B cell (primary cell): ENCODE results near the gene CDC42SE2. TPM values are rescaled to one million over a fixed set of nuclear protein-coding genes. Genes with fewer than 3 reads are reported as not detected.

Source experiments
- ATAC-seq: fragments of 200-7000 bp; cut with Tn5 transposase; one replicate; pipeline ENCODE4 v1.10.0; 2021; ENCODE audit warnings: low read depth, mild to moderate bottlenecking, moderate number of reproducible peaks, moderate library complexity
- CTCF ChIA-PET: fragments of 350-600 bp; sonication (Branson Sonifier 250); formaldehyde crosslinking; loops from one replicate; lab custom pipeline; 2021; ENCODE audit warnings: antibody characterized with exemption, inconsistent platforms; lab: Charles Lee
- POLR2A ChIA-PET: fragments of 350-600 bp; sonication (Branson Sonifier 250); formaldehyde crosslinking; loops from one replicate; lab custom pipeline; 2021; ENCODE audit warnings: antibody characterized with exemption; lab: Charles Lee
- DNase-seq: peaks from one replicate; pipeline ENCODE4 v3.0.0; 2013
- H2AFZ ChIP-seq: 2 replicates; pipeline ENCODE4 v1.6.1; 2012; ENCODE audit warnings: mild to moderate bottlenecking, low read depth, low read length; ENCODE audit not compliant: insufficient read depth, poor library complexity, severe bottlenecking
- H3K27ac ChIP-seq, 2 donors: 1 replicate in 1 of 2; 2 replicates in 1 of 2; pipeline ENCODE4 v1.5.1; 2012 to 2013; ENCODE audit warnings: low read length in 2 of 2, mild to moderate bottlenecking in 2 of 2, moderate library complexity in 1 of 2
- H3K27me3 ChIP-seq, 4 experiments: fragments of 200-600 bp in 1 of 4; sonication (generic) in 1 of 4; replicated peaks in 1 of 4; 1 replicate in 2 of 4; 2 replicates in 2 of 4; pipeline versions ENCODE4 v1.6.1 to v1.7.0; 2013 to 2016; ENCODE audit warnings: low read length in 3 of 4, mild to moderate bottlenecking in 2 of 4, mixed read lengths in 1 of 4, moderate library complexity in 1 of 4; ENCODE audit not compliant: insufficient read depth in 4 of 4, control insufficient read depth in 3 of 4; ENCODE audit errors: control extremely low read depth in 1 of 4
- H3K36me3 ChIP-seq, 2 experiments: replicated peaks in 1 of 2; 1 replicate in 1 of 2; 2 replicates in 1 of 2; pipeline versions ENCODE4 v1.6.1 to v1.7.1; 2013; ENCODE audit warnings: low read length in 1 of 2; ENCODE audit not compliant: insufficient read depth in 2 of 2, control insufficient read depth in 1 of 2; ENCODE audit errors: control extremely low read depth in 1 of 2, extremely low read depth in 1 of 2
- H3K4me1 ChIP-seq, 2 donors: fragments of 200-600 bp in 1 of 2; sonication (generic) in 1 of 2; 1 replicate in 1 of 2; 2 replicates in 1 of 2; pipeline versions ENCODE4 v1.5.1 to v1.6.1; 2013 to 2017; ENCODE audit warnings: low read length in 2 of 2; ENCODE audit not compliant: control insufficient read depth in 2 of 2, insufficient read depth in 2 of 2
- H3K4me2 ChIP-seq: replicated peaks from 2 replicates; pipeline ENCODE3; 2012; ENCODE audit warnings: mild to moderate bottlenecking, low read depth, low read length; ENCODE audit not compliant: poor library complexity, severe bottlenecking
- H3K4me3 ChIP-seq, 5 experiments: fragments of 200-600 bp in 1 of 5; sonication (generic) in 1 of 5; 1 replicate in 3 of 5; 2 replicates in 2 of 5; pipeline versions ENCODE4 v1.5.1 to v1.7.0; 2011 to 2016; ENCODE audit warnings: low read length in 4 of 5, mild to moderate bottlenecking in 4 of 5, low read depth in 2 of 5, control low read depth in 1 of 5, moderate library complexity in 1 of 5; ENCODE audit not compliant: insufficient read depth in 1 of 5; ENCODE audit errors: control extremely low read depth in 1 of 5, extremely low read depth in 1 of 5
- H3K79me2 ChIP-seq: fragments of 200-600 bp; sonication (generic); one replicate; pipeline ENCODE4 v1.6.0; 2016; ENCODE audit warnings: low read length; ENCODE audit not compliant: control insufficient read depth, insufficient read depth
- H3K9ac ChIP-seq: fragments of 200-600 bp; sonication (generic); 2 replicates; pipeline ENCODE4 v1.6.1; 2017; ENCODE audit warnings: mild to moderate bottlenecking, low read length, moderate library complexity
- H3K9me3 ChIP-seq, 3 donors: one replicate each; pipeline versions ENCODE4 v1.6.1 to v1.7.1; 2013; ENCODE audit warnings: low read length in 2 of 3; ENCODE audit not compliant: control insufficient read depth in 2 of 3, insufficient read depth in 1 of 3; ENCODE audit errors: control extremely low read depth in 1 of 3
- H4K20me1 ChIP-seq: 2 replicates; pipeline ENCODE4 v1.6.0; 2012; ENCODE audit warnings: mild to moderate bottlenecking, low read length; ENCODE audit not compliant: insufficient read depth, control insufficient read depth, poor library complexity, severe bottlenecking
- H3K27ac Mint-ChIP-seq: one replicate; pipeline ENCODE4 v1.8.0; 2021; ENCODE audit warnings: mixed read lengths
- H3K27me3 Mint-ChIP-seq: one replicate; pipeline ENCODE4 v1.8.0; 2021; ENCODE audit warnings: mixed read lengths
- H3K4me1 Mint-ChIP-seq: one replicate; pipeline ENCODE4 v1.8.0; 2021; ENCODE audit warnings: mixed read lengths
- H3K4me3 Mint-ChIP-seq: one replicate; pipeline ENCODE4 v1.8.0; 2021; ENCODE audit warnings: mixed read lengths
- H3K9me3 Mint-ChIP-seq: one replicate; pipeline ENCODE4 v1.8.0; 2022; ENCODE audit warnings: mixed read lengths; ENCODE audit not compliant: insufficient read depth
- CTCF ChIP-seq: fragments of 200-600 bp; IDR thresholded peaks from one replicate; pipeline ENCODE4 v1.8.0; 2022; ENCODE audit warnings: antibody characterized with exemption, mild to moderate bottlenecking
- EZH2 ChIP-seq: IDR thresholded peaks from 2 replicates; pipeline ENCODE4 v1.6.1; 2012; ENCODE audit warnings: borderline replicate concordance, low read depth, mild to moderate bottlenecking, moderate library complexity, low read length; ENCODE audit not compliant: insufficient read depth, poor library complexity, severe bottlenecking
- WGBS: methylation state at CpG from one replicate; pipeline ENCODE4 v1.1.5; 2013; ENCODE audit warnings: missing lambda C conversion rate; ENCODE audit not compliant: insufficient coverage; 5-methylcytosine and 5-hydroxymethylcytosine counted together
- intact Hi-C: fragments of 100-400 bp; cut with micrococcal nuclease; formaldehyde crosslinking; loops from one replicate; pipeline ENCODE4 v1.10.0; 2022
- polyA plus RNA-seq: library from polyadenylated mRNA; depleted of rRNA; stranded (reverse); fragments of >200 nt; gene quantifications from 2 replicates; pipeline ENCODE4 v1.2.3, GENCODE V29; 2012
- total RNA-seq, 2 donors: library from RNA; stranded (reverse); fragments of 120-200 nt in 1 of 2; gene quantifications; 1 replicate in 1 of 2; 2 replicates in 1 of 2; pipeline versions ENCODE4 v1.2.3 to v1.2.4, GENCODE V29; 2013 to 2022

Gene CDC42SE2
- total and polyA plus RNA-seq, 2 donors (not counting 1 experiment from before 2014, with no cell fraction given) = 42.5 to 161 TPM

- no peaks in the 10 kb centered on the region for H3K79me2 ChIP-seq
- CTCF ChIA-PET = interaction anchor here (0.8 to 1.3 kb wide), 2 partner anchors 159 to 321 kb away, joined by 3 read pairs; no protein-coding TSS in a partner anchor
- no peak for ATAC-seq
Observed at GRCh38 chr5:131430794-131431193, 166.9 kb downstream of the CDC42SE2 start.

GRCh38 chr5:131431794-131432193, 167.9 kb downstream of the CDC42SE2 start:
- Mint-ChIP-seq H3K9me3 (no peaks in the 10 kb centered on the region), H3K4me3 (no peak overlapping the region), H3K27me3 (no peaks in the 10 kb centered on the region), H3K27ac (no peak overlapping the region), H3K4me1 (no peaks in the 10 kb centered on the region)
- H3K4me1 ChIP-seq = no peaks in the 10 kb centered on the region
- no peak for ATAC-seq
- no peaks in the 10 kb centered on the region for H3K79me2 ChIP-seq
- intact Hi-C loops = no loop called here
- no peak overlapping the region for H3K4me2 ChIP-seq
- H3K4me3 ChIP-seq = no peak overlapping the region
- no peak for DNase-seq
- peaks cover 2 to 73% of the 10 kb centered on the region in 2 experiments for H3K36me3 ChIP-seq
- ChIA-PET CTCF (no interaction called here), POLR2A (no interaction called here)
- H3K9me3 ChIP-seq = no peaks in the 10 kb centered on the region
- no peak for TF ChIP-seq CTCF
- TF ChIP-seq EZH2 = no peak
- H3K27me3 ChIP-seq = no peaks in the 10 kb centered on the region
- no peak overlapping the region for H3K27ac ChIP-seq
- no peak overlapping the region for H2AFZ ChIP-seq
- no CpG with 5 or more reads among the region's 2 CpGs for WGBS
- H4K20me1 ChIP-seq = no peaks in the 10 kb centered on the region
- no peak overlapping the region for H3K9ac ChIP-seq

More at GRCh38 chr5:131430794-131431193, 166.9 kb downstream of the CDC42SE2 start:
- H3K4me1 ChIP-seq = no peaks in the 10 kb centered on the region
- no peak overlapping the region for H3K4me3 ChIP-seq
- TF ChIP-seq EZH2 (no peak), CTCF (no peak)
- no peaks in the 10 kb centered on the region for H3K27me3 Mint-ChIP-seq
- H3K4me2 ChIP-seq = no peak overlapping the region
- no peak overlapping the region for H3K4me3 Mint-ChIP-seq
- H3K27me3 ChIP-seq = no peaks in the 10 kb centered on the region
- POLR2A ChIA-PET = no interaction called here
- no CpG with 5 or more reads among the region's 1 CpG for WGBS
- no peaks in the 10 kb centered on the region for H4K20me1 ChIP-seq
- H2AFZ ChIP-seq = no peak overlapping the region
- no peaks in the 10 kb centered on the region for H3K9me3 ChIP-seq
- peaks cover 2 to 77% of the 10 kb centered on the region in 2 experiments for H3K36me3 ChIP-seq
- H3K27ac ChIP-seq = no peak overlapping the region
- H3K27ac Mint-ChIP-seq = no peak overlapping the region
- H3K9ac ChIP-seq = no peak overlapping the region
- no peak for DNase-seq
- H3K4me1 Mint-ChIP-seq = no peaks in the 10 kb centered on the region
- intact Hi-C loops = no loop called here
- no peaks in the 10 kb centered on the region for H3K9me3 Mint-ChIP-seq
